Caco-2 (cell line): Measurements from ENCODE around the gene OR51A2. TPM values are rescaled to one million over a fixed set of nuclear protein-coding genes. Genes with fewer than 3 reads are reported as not detected.

Source experiments
- BruUV-seq: library from RNA; stranded (reverse); fragments of 400-500 nt; replicated peaks from 2 replicates; lab custom pipeline; 2021; lab: Mats Ljungman, UMichigan
- CTCF ChIA-PET: fragments of 300-600 bp; sonication (Branson Sonifier 250); formaldehyde crosslinking; loops from one replicate; lab custom pipeline; 2022; ENCODE audit warnings: antibody characterized with exemption; lab: Charles Lee
- POLR2A ChIA-PET: fragments of 300-600 bp; sonication (Branson Sonifier 250); formaldehyde crosslinking; loops from one replicate; lab custom pipeline; 2022; ENCODE audit warnings: antibody characterized with exemption; lab: Charles Lee
- DNase-seq, 2 experiments: peaks; one replicate each; pipeline versions ENCODE4 v3.0.0 to v3.0.0-alpha.2; 2020 to 2022
- H3K27me3 ChIP-seq: replicated peaks from 2 replicates; pipeline ENCODE4 v1.6.0; 2011; ENCODE audit warnings: low read length; ENCODE audit not compliant: control insufficient read depth, insufficient read depth
- H3K36me3 ChIP-seq: 2 replicates; pipeline ENCODE4 v1.5.1; 2011; ENCODE audit warnings: low read length; ENCODE audit not compliant: control insufficient read depth, insufficient read depth
- H3K4me1 ChIP-seq: fragments of 250-450 bp; sonication (Bioruptor Pico); 2 replicates; pipeline ENCODE4 v1.5.1; 2020; ENCODE audit warnings: mild to moderate bottlenecking
- H3K4me3 ChIP-seq: 2 replicates; pipeline ENCODE4 v1.5.1; 2011; ENCODE audit warnings: low read depth, mild to moderate bottlenecking, control low read depth, low read length
- H3K9me3 ChIP-seq: fragments of 250-450 bp; sonication (Bioruptor Pico); 2 replicates; pipeline ENCODE4 v1.5.1; 2020; ENCODE audit warnings: mild to moderate bottlenecking, moderate library complexity
- H3K27ac Mint-ChIP-seq: one replicate; pipeline ENCODE4 v1.8.0; 2022; ENCODE audit warnings: mixed read lengths; ENCODE audit not compliant: unreplicated experiment
- H3K27me3 Mint-ChIP-seq: one replicate; pipeline ENCODE4 v1.8.0; 2022; ENCODE audit warnings: mixed read lengths; ENCODE audit not compliant: insufficient read depth, unreplicated experiment
- H3K36me3 Mint-ChIP-seq: one replicate; pipeline ENCODE4 v1.8.0; 2022; ENCODE audit warnings: mild to moderate bottlenecking, mixed read lengths; ENCODE audit not compliant: insufficient read depth, unreplicated experiment
- H3K4me1 Mint-ChIP-seq: one replicate; pipeline ENCODE4 v1.8.0; 2022; ENCODE audit warnings: low read depth, mixed read lengths; ENCODE audit not compliant: unreplicated experiment
- H3K4me3 Mint-ChIP-seq: one replicate; pipeline ENCODE4 v1.8.0; 2022; ENCODE audit warnings: mild to moderate bottlenecking, moderate library complexity, mixed read lengths; ENCODE audit not compliant: unreplicated experiment
- H3K9me3 Mint-ChIP-seq: one replicate; pipeline ENCODE4 v1.8.0; 2022; ENCODE audit warnings: mixed read lengths; ENCODE audit not compliant: unreplicated experiment
- CTCF ChIP-seq, 2 experiments: fragments of 200-600 bp in 1 of 2; IDR thresholded peaks; 1 replicate in 1 of 2; 2 replicates in 1 of 2; pipeline versions ENCODE4 v1.5.1 to v1.8.0; 2011 to 2022; ENCODE audit warnings: antibody characterized with exemption in 1 of 2, control low read depth in 1 of 2, inconsistent platforms in 1 of 2, low read depth in 1 of 2, low read length in 1 of 2, mild to moderate bottlenecking in 1 of 2, moderate library complexity in 1 of 2; ENCODE audit not compliant: insufficient read depth in 1 of 2, severe bottlenecking in 1 of 2, unreplicated experiment in 1 of 2
- intact Hi-C: fragments of 100-400 bp; cut with micrococcal nuclease; formaldehyde crosslinking; loops from one replicate; pipeline ENCODE4 v1.10.0; 2022; ENCODE audit not compliant: unreplicated experiment
- total RNA-seq: library from RNA; stranded (reverse); gene quantifications from 2 replicates; pipeline ENCODE4 v1.2.3, GENCODE V29; 2022

The OR51A2 gene
- total RNA-seq, 1 experiment from 2014 or later = not detected

DNA sequence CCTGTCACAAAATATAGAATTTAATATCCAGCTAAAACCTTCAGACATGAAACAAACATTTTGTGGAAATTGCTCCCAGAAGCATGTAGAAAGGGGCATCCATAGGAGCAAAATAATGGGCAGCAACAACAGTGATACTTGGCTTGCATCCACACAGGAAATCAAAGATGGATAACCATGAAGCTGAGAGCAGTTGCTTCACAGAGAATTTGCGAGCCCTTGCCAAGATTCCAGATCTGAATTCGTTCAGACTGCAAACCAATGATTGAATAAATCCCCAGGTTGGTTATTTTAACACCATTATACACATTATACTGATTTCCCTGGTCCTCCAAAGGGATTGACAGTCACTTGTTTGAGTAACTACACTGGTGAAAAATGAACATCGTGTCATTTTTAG, 23.5 kb upstream of the OR51A2 start:
- peaks cover 9% of the 10 kb centered on the region for H3K4me1 Mint-ChIP-seq
- no peaks in the 10 kb centered on the region for H3K9me3 Mint-ChIP-seq
- H3K4me3 Mint-ChIP-seq = no peak overlapping the region
- Histone ChIP-seq H3K36me3 (no peaks in the 10 kb centered on the region), H3K4me1 (no peaks in the 10 kb centered on the region), H3K4me3 (no peak overlapping the region), H3K27me3 (no peaks in the 10 kb centered on the region), H3K9me3 (no peaks in the 10 kb centered on the region)
- no peak for TF ChIP-seq CTCF (IDR thresholded peaks at IDR 0.05; ENCODE audit: insufficient read depth in 1 of 2, low read depth in 1 of 2, low read length in 1 of 2, severe bottlenecking in 1 of 2, unreplicated experiment in 1 of 2)
- ChIA-PET POLR2A (no interaction called here), CTCF (no interaction called here)
- intact Hi-C loops = no loop called here
- peaks cover 12% of the 10 kb centered on the region for H3K27me3 Mint-ChIP-seq
- BruUV-seq = no TSS peak
- no peak overlapping the region for H3K27ac Mint-ChIP-seq
- DNase-seq = no peak
- H3K36me3 Mint-ChIP-seq = no peaks in the 10 kb centered on the region

DNA sequence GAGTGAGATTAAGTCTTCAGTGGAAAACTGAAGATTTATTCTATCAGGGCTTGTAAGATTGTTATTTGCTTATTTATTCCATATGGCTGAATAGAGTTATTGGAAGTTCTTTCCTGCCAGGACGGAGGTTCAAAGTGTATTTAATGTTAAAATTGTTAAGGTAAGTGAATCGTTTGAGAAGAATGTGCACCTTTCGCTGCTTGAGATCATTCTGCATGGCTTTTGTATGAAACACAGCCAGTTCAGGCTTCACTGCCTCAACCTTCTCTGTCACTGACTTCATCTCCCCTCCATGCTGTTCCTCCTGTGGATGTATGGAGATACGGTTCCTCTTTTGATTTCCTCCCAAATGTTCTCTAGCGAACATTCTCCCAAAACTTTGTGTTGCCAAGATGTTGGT, 19.9 kb upstream of the OR51A2 start:
- ChIA-PET CTCF (no interaction called here), POLR2A (no interaction called here)
- Mint-ChIP-seq H3K9me3 (no peaks in the 10 kb centered on the region), H3K4me3 (no peak overlapping the region), H3K27me3 (peaks cover 12% of the 10 kb centered on the region), H3K4me1 (no peaks in the 10 kb centered on the region), H3K27ac (no peak overlapping the region), H3K36me3 (no peaks in the 10 kb centered on the region)
- H3K36me3 ChIP-seq = no peaks in the 10 kb centered on the region
- H3K4me3 ChIP-seq = no peak overlapping the region
- intact Hi-C loops = no loop called here
- H3K27me3 ChIP-seq = no peaks in the 10 kb centered on the region
- no peak for DNase-seq
- no peak for TF ChIP-seq CTCF (IDR thresholded peaks at IDR 0.05; ENCODE audit: insufficient read depth in 1 of 2, low read depth in 1 of 2, low read length in 1 of 2, severe bottlenecking in 1 of 2, unreplicated experiment in 1 of 2)
- no peaks in the 10 kb centered on the region for H3K9me3 ChIP-seq
- no TSS peak for BruUV-seq
- H3K4me1 ChIP-seq = no peaks in the 10 kb centered on the region

GRCh38 chr11:4962816-4963215, 7.3 kb upstream of the OR51A2 start:
- CTCF ChIA-PET = no interaction called here
- H3K4me3 Mint-ChIP-seq = no peak overlapping the region
- DNase-seq = no peak
- intact Hi-C loops = loop anchor here (5.0 kb wide), 1 partner anchor 36 kb away; no protein-coding TSS in a partner anchor
- H3K27me3 Mint-ChIP-seq = peaks cover 9% of the 10 kb centered on the region
- Histone ChIP-seq H3K36me3 (no peaks in the 10 kb centered on the region), H3K27me3 (no peaks in the 10 kb centered on the region), H3K4me3 (no peak overlapping the region), H3K9me3 (no peaks in the 10 kb centered on the region), H3K4me1 (no peaks in the 10 kb centered on the region)
- POLR2A ChIA-PET = no interaction called here
- H3K36me3 Mint-ChIP-seq = no peaks in the 10 kb centered on the region
- no peak overlapping the region for H3K27ac Mint-ChIP-seq
- H3K4me1 Mint-ChIP-seq = no peaks in the 10 kb centered on the region
- TF ChIP-seq CTCF (IDR thresholded peaks at IDR 0.05; ENCODE audit: insufficient read depth in 1 of 2, low read depth in 1 of 2, low read length in 1 of 2, severe bottlenecking in 1 of 2, unreplicated experiment in 1 of 2) = no peak
- no peaks in the 10 kb centered on the region for H3K9me3 Mint-ChIP-seq
- BruUV-seq = no TSS peak
